ENCODE results near the gene STRIP2. TPM values are rescaled to one million over a fixed set of nuclear protein-coding genes. Genes with fewer than 3 reads are reported as not detected.

STRIP2 gene
- total RNA-seq, 1 experiment from 2014 or later: 9.9 TPM

GRCh38 chr7:129470411-129470810, 36.2 kb downstream of the STRIP2 start:
- H3K9me3 ChIP-seq (ENCODE audit: control insufficient read depth, low read depth, low read length): no peaks in the 10 kb centered on the region
- no peak overlapping the region for H4K8ac ChIP-seq (replicated peaks; ENCODE audit: insufficient read length, low read depth, low read length)
- H2AFZ ChIP-seq (ENCODE audit: low read length): no peak overlapping the region
- H3K9ac ChIP-seq (ENCODE audit: extremely low read depth, insufficient read length, low read length): peak overlapping the region; percentile 16
- no peak overlapping the region for H2BK12ac ChIP-seq (ENCODE audit: insufficient read length, low read depth, low read length)
- H3K18ac ChIP-seq (ENCODE audit: insufficient read length, low read depth, low read length): no peak overlapping the region
- TF ChIP-seq, protein P1, sequence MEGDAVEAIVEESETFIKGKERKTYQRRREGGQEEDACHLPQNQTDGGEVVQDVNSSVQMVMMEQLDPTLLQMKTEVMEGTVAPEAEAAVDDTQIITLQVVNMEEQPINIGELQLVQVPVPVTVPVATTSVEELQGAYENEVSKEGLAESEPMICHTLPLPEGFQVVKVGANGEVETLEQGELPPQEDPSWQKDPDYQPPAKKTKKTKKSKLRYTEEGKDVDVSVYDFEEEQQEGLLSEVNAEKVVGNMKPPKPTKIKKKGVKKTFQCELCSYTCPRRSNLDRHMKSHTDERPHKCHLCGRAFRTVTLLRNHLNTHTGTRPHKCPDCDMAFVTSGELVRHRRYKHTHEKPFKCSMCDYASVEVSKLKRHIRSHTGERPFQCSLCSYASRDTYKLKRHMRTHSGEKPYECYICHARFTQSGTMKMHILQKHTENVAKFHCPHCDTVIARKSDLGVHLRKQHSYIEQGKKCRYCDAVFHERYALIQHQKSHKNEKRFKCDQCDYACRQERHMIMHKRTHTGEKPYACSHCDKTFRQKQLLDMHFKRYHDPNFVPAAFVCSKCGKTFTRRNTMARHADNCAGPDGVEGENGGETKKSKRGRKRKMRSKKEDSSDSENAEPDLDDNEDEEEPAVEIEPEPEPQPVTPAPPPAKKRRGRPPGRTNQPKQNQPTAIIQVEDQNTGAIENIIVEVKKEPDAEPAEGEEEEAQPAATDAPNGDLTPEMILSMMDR (conservative IDR thresholded peaks at IDR 0.05): no peak
- no peak overlapping the region for H3K14ac ChIP-seq (ENCODE audit: insufficient read depth, low read length)
- H3K4me1 Mint-ChIP-seq: peaks cover 19 to 20% of the 10 kb centered on the region in 2 experiments
- peak overlapping the region in 1 of 3 experiments; percentile 75; a peak in 1 of 7 replicates for H3K27ac Mint-ChIP-seq
- no peak overlapping the region for H2BK120ac ChIP-seq (ENCODE audit: low read depth, low read length, poor library complexity, severe bottlenecking)
- no peak overlapping the region for H3K4me3 Mint-ChIP-seq
- H3K23me2 ChIP-seq (ENCODE audit: insufficient read length, low read depth, low read length, poor library complexity, severe bottlenecking): no peaks in the 10 kb centered on the region
- peaks cover 7 to 21% (median 8%) of the 10 kb centered on the region in 3 experiments for H3K36me3 Mint-ChIP-seq (ENCODE audit: insufficient read depth in 1 of 3, low read depth in 3 of 3)
- WGBS (ENCODE audit: extremely low coverage, insufficient read length, low lambda C conversion rate): no CpG with 5 or more reads among the region's 1 CpG
- H4K20me1 ChIP-seq (ENCODE audit: control insufficient read depth, insufficient read depth, insufficient read length): no peaks in the 10 kb centered on the region
- no peak overlapping the region for H2BK15ac ChIP-seq (ENCODE audit: low read depth, low read length)
- H3K4me2 ChIP-seq (ENCODE audit: insufficient read depth, insufficient read length, low read length): no peak overlapping the region
- H3K79me2 ChIP-seq (ENCODE audit: insufficient read depth, low read length): no peaks in the 10 kb centered on the region
- H4K5ac ChIP-seq (ENCODE audit: insufficient read length, low read depth, low read length): no peak overlapping the region
- H3T11ph ChIP-seq (ENCODE audit: low read length): no peak overlapping the region
- H2BK20ac ChIP-seq (ENCODE audit: low read depth, low read length, poor library complexity, severe bottlenecking): no peak overlapping the region
- H3K9me3 Mint-ChIP-seq: peaks cover 4 to 5% of the 10 kb centered on the region in 2 experiments
- DNase-seq: no peak
- H2AK5ac ChIP-seq (ENCODE audit: insufficient read length, low read length): no peak overlapping the region
- H3K79me1 ChIP-seq (ENCODE audit: insufficient read depth, low read depth, low read length, poor library complexity, severe bottlenecking): no peaks in the 10 kb centered on the region
- H3K4me1 ChIP-seq (ENCODE audit: insufficient read depth, low read length): no peaks in the 10 kb centered on the region; the same call in 1 of the 2 replicates
- no peaks in the 10 kb centered on the region for H3K27me3 ChIP-seq (ENCODE audit: insufficient read depth, low read length)
- no peak overlapping the region for H4K91ac ChIP-seq (ENCODE audit: insufficient read length, low read depth, low read length)
- no peak overlapping the region for H3K27ac ChIP-seq (ENCODE audit: insufficient read length, low read depth, low read length)
- no peak overlapping the region for H3K23ac ChIP-seq (ENCODE audit: insufficient read length, low read depth, low read length)
- no peak overlapping the region for H2BK5ac ChIP-seq (ENCODE audit: insufficient read length, low read length)
- no peak overlapping the region for H3K4ac ChIP-seq (ENCODE audit: low read depth, low read length)
- H3K56ac ChIP-seq (ENCODE audit: insufficient read length, low read depth, low read length): no peak overlapping the region
- H3K27me3 Mint-ChIP-seq (ENCODE audit: low read depth): no peaks in the 10 kb centered on the region
